ENCODE results near the gene TSEN54.

- no peak for TF ChIP-seq CTCF (IDR thresholded peaks at IDR 0.05)
- no peak for TF ChIP-seq ZFX (IDR thresholded peaks at IDR 0.05; ENCODE audit: borderline replicate concordance)
These were observed 15.7 kb upstream of the TSEN54 start for GRCh38 chr17:75500419-75501216.

All from 22Rv1 (cell line).